ENCODE measurements around the gene DENND6B. TPM values are rescaled to one million over a fixed set of nuclear protein-coding genes. Genes with fewer than 3 reads are reported as not detected.

DENND6B gene
- total RNA-seq, 1 donor from 2014 or later, result 1.2 TPM

GRCh38 chr22:50306753-50307749 lies 19.8 kb downstream of the DENND6B start, which contains the start of gene PLXNB2:
Gene PLXNB2 (minus strand): TSS chr22:50307646. CDS start chr22:50290584, 17,062 bp downstream.
- peaks cover 74% of the 10 kb centered on the region for H3K4me1 ChIP-seq
- peak; percentile 88 for DNase-seq
- intact Hi-C loops (cut with micrococcal nuclease), result no loop called here

GRCh38 chr22:50305923-50306566 lies 20.8 kb downstream of the DENND6B start:
- H3K9me3 ChIP-seq (replicated peaks), result no peaks in the 10 kb centered on the region
- no peaks in the 10 kb centered on the region for H3K36me3 ChIP-seq
- no peak for TF ChIP-seq CTCF (IDR thresholded peaks at IDR 0.05; ENCODE audit: borderline replicate concordance)
- peak overlapping the region; percentile 95 for H3K27ac ChIP-seq (replicated peaks)
- intact Hi-C loops (cut with micrococcal nuclease), result no loop called here
- H3K27me3 ChIP-seq (ENCODE audit: low read depth), result no peaks in the 10 kb centered on the region
- peaks cover 84% of the 10 kb centered on the region for H3K4me1 ChIP-seq
- DNase-seq, result peak; percentile 84
- H3K4me3 ChIP-seq, result peak overlapping the region; percentile 98

More at GRCh38 chr22:50306753-50307749, 19.8 kb downstream of the DENND6B start, which contains the start of gene PLXNB2:
- Histone ChIP-seq H3K27me3 (ENCODE audit: low read depth) (no peaks in the 10 kb centered on the region), H3K4me3 (peak within 1 kb of the TSS; percentile 98), H3K27ac (replicated peaks) (peak within 1 kb of the TSS; percentile 95), H3K9me3 (replicated peaks) (no peaks in the 10 kb centered on the region), H3K36me3 (no peaks in the 10 kb centered on the region)
- TF ChIP-seq CTCF (IDR thresholded peaks at IDR 0.05; ENCODE audit: borderline replicate concordance), result no peak

GRCh38 chr22:50305393-50305922 lies 21.4 kb downstream of the DENND6B start:
- no peak for DNase-seq

GRCh38 chr22:50304528-50305392 lies 22.1 kb downstream of the DENND6B start:
- no peaks in the 10 kb centered on the region for H3K36me3 ChIP-seq
- peak overlapping the region; percentile 98 for H3K4me3 ChIP-seq
- H3K27ac ChIP-seq (replicated peaks), result peak overlapping the region; percentile 95
- intact Hi-C loops (cut with micrococcal nuclease), result no loop called here
- TF ChIP-seq CTCF (IDR thresholded peaks at IDR 0.05; ENCODE audit: borderline replicate concordance), result no peak
- H3K4me1 ChIP-seq, result peaks cover 96% of the 10 kb centered on the region
- no peak for DNase-seq
- H3K9me3 ChIP-seq (replicated peaks), result no peaks in the 10 kb centered on the region
- H3K27me3 ChIP-seq (ENCODE audit: low read depth), result no peaks in the 10 kb centered on the region

More at GRCh38 chr22:50305393-50305922, 21.4 kb downstream of the DENND6B start:
- intact Hi-C loops (cut with micrococcal nuclease), result no loop called here
- Histone ChIP-seq H3K27ac (replicated peaks) (peak overlapping the region; percentile 95), H3K9me3 (replicated peaks) (no peaks in the 10 kb centered on the region), H3K27me3 (ENCODE audit: low read depth) (no peaks in the 10 kb centered on the region), H3K4me1 (peaks cover 90% of the 10 kb centered on the region), H3K36me3 (no peaks in the 10 kb centered on the region), H3K4me3 (peak overlapping the region; percentile 98)
- no peak for TF ChIP-seq CTCF (IDR thresholded peaks at IDR 0.05; ENCODE audit: borderline replicate concordance)

Measured in left ventricle myocardium inferior (tissue), 1 donor.